ENCODE results near the gene PCGF3.

The PCGF3 gene, protein sequence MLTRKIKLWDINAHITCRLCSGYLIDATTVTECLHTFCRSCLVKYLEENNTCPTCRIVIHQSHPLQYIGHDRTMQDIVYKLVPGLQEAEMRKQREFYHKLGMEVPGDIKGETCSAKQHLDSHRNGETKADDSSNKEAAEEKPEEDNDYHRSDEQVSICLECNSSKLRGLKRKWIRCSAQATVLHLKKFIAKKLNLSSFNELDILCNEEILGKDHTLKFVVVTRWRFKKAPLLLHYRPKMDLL

DNA sequence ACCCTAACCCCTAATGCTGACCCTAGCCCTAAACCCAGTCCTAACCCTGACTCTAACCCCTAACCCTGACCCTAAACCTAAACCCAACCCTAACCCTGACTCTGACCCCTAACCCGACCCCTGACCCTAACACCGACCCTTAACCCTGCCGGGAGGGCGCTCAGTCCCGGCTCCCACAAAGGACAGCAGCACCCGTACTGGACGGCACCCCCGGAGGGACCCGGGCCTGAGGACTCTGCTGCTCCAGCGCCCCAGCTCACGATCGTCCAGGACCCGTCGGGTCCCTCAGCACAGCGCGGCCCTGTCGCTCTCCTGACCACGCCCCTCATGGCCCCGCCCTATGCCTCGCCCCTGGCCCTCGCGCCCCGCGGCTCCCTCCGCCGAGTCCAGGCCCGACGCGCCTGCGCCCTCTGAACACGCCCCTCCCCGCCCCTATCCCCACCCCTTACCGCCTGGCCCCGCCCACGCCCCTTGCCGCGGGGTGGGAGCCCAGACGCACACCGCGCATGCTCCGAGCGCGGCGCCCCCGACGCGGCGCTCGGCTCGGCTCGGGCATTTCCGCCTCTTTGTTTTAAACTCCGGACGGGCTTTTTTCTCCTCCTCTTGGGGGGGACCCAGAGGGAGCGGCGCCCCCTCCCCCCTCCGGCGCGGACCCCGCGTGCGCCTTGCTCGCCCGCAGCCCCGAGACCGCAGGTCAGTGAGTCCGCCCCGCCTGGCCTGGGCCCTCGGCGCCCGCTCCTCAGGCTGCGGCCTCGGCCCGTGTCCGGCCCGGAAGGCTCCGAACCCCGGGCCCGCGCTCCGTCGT lies at the start of gene PCGF3:
TSS of gene PCGF3 (plus strand) at position 555 of the 805 bp plus-strand sequence. CDS start 27,849 bp downstream, outside the sequence.
- DNase-seq (ENCODE audit: low read depth in 2 of 2), result peak; percentile 83 to 88

DNA sequence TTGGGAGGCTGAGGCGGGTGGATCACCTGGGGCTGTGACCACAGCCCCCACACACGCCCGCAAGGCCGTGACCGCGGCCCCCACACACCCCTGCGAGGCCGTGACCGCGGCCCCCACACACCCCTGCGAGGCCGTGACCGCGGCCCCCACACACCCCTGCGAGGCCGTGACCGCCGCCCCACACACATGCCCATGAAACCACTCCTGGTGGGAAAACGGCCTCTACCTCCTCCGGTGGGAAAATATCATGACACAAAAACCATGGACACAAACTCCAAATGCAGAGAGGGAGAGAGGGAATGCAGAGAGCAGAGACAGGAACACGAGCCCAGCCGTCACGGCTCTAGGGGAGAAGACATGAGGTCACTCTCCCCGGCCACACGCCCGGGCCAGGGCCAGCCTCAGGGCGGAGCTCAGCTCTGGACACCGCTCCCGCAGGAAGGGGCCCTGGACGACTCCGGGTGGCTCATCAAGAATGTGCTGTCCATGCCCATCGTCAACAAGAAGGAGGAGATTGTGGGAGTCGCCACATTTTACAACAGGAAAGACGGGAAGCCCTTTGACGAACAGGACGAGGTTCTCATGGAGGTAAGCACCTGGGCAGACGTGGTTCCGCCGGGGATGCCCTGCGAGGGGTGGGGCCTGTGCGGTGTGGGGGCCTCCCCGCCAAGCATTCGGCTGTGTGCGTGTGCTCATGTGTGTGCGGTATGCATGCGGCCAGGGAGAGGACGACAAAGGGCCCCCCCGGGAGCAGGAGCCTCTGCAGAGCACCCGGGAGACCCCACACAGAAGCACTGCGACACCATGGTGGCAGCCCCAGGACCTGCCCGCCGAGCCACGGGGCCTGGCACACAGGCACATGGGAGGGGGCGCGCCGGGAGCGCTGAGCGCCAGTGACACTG lies 48.9 kb upstream of the PCGF3 start:
- no peak for DNase-seq (ENCODE audit: low read depth in 2 of 2)

DNA sequence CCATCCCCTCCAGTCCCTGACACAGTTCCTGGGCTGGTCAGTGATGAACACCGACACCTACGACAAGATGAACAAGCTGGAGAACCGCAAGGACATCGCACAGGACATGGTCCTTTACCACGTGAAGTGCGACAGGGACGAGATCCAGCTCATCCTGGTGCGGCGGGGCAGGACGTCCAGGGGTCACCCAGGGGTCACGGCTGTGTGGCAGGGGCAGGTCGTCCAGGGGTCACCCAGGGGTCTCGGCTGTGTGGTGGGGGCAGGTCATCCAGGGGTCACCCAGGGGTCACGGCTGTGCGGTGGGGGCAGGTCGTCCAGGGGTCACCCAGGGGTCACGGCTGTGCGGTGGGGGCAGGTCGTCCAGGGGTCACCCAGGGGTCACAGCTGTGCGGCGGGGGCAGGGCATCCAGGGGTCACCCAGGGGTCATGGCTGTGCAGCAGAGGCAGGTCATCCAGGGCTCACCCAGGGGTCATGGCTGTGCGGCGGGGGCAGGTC lies 48.2 kb upstream of the PCGF3 start:
- DNase-seq (ENCODE audit: low read depth in 2 of 2), result no peak

DNA sequence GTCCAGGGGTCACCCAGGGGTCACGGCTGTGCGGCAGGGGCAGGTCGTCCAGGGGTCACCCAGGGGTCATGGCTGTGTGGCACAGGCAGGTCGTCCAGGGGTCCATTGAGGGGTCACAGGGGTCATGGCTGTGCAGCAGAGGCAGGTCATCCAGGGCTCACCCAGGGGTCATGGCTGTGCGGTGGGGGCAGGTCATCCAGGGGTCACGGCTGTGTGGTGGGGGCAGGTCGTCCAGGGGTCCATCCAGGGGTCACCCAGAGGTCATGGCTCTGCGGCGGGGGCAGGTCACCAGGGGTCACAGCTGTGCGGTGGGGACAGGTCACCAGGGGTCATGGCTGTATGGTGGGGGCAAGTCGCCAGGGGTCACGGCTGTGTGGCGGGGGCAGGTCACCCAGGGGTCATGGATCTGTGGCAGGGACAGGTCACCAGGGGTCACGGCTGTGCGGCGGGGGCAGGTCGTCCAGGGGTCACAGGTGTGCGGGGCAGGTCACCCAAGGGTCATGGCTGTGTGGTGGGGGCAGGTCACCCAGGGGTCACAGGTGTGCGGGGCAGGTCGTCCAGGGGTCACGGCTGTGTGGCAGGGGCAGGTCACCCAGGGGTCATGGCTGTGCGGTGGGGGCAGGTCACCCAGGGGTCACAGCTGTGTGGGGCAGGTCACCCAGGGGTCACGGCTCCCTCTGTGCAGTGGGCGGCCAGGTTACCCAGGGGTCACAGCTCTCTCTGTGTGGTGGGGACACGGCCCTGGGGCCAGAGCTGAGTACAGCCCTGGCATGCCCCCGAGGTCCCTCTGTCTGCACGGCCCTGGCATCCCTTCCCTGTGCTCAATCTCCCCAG lies 47.6 kb upstream of the PCGF3 start:
- DNase-seq (ENCODE audit: low read depth in 2 of 2), result no peak

DNA sequence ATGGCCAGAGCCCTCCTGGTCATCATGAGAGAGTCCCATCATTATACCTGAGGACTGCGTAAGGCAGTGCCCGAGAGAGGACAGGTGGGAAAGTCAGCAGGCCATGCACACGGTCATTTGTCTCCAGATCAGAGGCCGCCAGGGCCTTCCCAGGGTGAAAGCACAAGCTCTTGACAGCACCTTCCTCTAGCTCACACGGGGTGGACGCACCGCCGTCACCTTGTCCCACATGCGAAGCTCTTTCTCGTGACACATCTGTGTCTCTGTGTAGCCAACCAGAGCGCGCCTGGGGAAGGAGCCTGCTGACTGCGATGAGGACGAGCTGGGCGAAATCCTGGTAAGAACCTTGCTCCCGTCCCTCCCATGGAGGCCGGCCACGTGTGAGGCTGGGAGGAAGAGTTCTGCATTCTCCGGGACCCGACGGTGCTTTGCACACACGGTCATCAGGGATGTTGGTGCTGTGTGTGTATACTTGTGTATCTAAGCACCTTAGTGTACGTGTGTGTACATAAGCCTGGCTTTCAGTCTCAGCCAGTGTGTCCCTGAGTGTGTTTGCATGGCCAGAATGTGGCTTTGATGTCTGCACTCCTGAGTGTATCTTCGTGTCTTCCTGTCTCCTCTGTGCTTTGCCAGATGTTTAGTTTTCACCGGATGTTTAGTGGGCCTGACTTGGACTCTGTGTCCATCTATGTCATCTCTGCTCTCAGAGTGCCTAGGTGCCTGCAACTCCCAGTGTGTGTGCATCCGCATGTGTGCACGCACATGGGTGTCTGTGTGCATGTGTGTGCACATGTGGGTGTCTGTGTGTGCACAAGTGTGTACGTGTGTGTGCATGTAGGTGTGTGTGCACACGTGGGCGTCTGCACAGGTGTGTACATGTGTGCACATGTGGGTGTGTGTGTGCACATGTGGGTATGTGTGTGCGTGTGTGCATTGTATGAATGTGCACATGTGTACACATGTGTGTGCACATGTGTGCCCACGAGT lies 46.7 kb upstream of the PCGF3 start:
- no peak for DNase-seq (ENCODE audit: low read depth in 2 of 2)

DNA sequence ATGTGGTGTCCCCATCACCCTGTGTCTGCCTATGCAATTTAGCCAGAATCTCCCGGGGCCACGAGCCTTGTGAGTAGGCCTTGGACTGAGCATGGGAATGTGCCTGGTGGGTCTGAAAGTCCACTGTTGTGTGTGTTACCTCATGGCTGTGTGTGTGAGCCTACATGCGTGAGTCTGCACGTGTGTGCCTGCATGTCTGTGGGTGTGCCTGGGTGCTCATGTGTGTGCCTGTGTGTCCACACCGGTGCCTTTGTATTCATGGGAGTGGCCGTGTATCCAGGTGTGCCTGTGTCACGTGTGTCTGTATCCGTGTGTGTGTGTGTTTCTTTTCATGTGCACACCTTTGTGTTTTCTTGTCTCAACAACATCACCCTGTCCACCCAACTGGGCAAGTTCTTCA lies 45.8 kb upstream of the PCGF3 start:
- no peak for DNase-seq (ENCODE audit: low read depth in 2 of 2)

DNA sequence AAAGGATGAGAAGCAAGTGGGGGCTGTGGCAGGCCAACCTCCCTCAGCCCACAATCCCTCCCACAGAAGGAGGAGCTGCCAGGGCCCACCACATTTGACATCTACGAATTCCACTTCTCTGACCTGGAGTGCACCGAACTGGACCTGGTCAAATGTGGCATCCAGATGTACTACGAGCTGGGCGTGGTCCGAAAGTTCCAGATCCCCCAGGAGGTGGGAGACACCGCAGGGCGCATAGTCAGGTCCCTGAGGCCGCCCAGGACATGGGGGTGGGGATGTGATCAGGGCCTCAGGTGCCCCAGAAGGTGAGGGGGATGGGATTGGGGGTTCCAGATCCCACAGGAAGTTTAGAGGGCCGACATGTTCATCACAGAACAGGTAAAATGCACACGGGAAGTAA lies 45.2 kb upstream of the PCGF3 start:
- no peak for DNase-seq (ENCODE audit: low read depth in 2 of 2)

DNA sequence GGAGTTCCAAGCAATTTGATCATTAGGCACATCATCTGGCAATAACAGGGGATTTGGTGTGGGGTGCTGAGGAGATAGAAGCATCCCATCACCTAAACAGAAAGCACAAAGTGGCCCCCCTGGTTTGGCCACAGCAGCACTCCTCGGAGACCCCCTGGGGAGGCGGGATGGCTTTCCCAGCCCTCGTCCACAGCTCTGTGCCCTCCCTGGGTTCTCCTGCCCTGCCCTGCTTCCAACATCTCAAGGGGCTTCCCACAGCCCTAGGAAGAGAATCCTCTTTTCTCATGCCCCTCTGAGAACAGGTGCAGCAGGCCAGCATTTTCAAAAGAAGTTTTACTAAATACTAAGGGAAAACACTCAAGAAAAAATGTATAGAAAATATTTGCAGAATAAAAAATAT lies 44.4 kb upstream of the PCGF3 start:
- no peak for DNase-seq (ENCODE audit: low read depth in 2 of 2)

DNA sequence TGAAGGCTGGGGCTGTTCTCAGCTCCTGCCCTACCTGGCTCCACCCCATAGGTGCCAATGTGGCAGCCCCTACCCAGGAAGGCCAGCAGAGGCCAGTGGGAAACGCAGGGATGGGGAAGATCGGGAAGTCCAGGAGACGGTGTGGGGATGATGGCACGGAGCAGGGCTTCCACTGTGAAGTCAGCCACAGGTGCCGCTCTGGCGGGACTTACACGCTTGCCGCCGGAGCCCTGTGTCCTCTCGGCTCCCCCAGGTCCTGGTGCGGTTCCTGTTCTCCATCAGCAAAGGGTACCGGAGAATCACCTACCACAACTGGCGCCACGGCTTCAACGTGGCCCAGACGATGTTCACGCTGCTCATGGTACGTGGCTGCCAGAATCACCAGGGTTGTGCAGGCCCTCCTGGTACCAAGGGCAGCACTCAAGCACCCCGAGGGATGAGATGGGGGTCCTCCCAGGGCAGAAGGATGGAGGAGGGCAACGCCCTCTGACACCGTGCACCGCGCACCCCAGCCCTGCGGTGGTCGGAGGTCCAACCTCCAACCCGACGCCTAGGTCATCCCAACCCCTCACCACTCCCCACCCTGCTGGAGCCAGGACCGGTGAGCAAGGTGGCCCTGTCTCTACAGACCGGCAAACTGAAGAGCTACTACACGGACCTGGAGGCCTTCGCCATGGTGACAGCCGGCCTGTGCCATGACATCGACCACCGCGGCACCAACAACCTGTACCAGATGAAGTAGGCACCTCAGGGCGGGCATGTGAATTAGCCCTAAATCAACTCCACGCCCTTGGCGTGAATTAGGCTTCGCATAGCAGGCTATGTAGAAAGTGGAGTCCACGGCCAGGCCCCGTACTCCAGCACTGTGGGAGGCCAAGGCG lies 43.5 kb upstream of the PCGF3 start:
- DNase-seq (ENCODE audit: low read depth in 2 of 2), result no peak

DNA sequence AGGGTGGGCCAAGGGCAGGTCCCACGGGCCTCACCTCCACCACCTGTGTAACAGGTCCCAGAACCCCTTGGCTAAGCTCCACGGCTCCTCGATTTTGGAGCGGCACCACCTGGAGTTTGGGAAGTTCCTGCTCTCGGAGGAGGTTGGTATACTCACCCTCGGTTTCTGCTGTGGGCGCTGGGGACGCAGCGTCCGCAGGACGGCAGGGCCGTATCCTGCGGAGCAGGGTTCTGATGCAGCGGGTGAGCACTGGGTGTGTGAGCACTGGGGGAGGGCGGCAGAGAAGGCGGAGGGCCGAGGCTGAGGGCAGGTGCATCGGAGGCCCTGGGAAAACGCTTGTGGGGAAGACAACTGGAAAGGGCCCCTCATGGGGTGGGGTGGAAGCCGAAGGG lies 42.6 kb upstream of the PCGF3 start:
- DNase-seq (ENCODE audit: low read depth in 2 of 2), result no peak

DNA sequence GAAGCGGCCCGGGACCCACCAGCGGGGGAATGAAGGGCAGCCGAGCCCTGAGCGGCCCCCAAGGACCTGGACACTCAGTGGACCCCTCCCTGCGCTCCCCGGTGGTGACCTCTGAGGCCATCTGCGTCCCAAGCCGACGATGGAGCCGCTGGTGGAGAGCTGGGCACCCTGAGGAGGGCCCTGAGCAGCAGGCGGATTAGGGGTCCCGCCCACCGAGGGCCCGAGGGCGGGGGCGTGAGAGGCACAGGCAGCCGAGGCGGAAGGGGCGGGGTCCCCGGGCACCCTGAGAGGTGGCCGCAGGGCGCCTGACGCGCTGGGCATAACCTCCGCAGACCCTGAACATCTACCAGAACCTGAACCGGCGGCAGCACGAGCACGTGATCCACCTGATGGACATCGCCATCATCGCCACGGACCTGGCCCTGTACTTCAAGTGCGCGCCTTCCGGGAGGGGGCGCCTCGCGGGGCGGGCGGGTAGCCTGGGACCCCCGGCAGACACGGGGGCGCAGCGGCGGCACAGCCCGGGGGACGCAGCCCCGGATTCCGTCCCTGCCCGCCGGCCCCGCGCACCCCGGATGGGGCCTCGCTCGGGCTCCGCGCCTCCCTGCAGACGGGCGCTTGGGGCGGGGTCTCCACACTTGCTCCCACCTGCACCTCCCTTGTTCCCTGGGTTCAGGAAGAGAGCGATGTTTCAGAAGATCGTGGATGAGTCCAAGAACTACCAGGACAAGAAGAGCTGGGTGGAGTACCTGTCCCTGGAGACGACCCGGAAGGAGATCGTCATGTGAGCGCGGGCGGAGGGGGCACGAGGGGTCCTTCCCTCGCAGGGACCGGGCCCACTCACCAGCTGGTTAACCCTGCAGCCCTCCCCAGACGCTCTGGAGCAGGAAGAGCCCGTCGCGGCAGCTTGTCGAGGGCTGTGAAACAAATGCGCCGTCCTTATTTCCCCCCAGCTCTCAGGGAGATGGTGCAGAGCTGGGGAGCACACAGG lies 41.9 kb upstream of the PCGF3 start:
- DNase-seq (ENCODE audit: low read depth in 2 of 2), result no peak

DNA sequence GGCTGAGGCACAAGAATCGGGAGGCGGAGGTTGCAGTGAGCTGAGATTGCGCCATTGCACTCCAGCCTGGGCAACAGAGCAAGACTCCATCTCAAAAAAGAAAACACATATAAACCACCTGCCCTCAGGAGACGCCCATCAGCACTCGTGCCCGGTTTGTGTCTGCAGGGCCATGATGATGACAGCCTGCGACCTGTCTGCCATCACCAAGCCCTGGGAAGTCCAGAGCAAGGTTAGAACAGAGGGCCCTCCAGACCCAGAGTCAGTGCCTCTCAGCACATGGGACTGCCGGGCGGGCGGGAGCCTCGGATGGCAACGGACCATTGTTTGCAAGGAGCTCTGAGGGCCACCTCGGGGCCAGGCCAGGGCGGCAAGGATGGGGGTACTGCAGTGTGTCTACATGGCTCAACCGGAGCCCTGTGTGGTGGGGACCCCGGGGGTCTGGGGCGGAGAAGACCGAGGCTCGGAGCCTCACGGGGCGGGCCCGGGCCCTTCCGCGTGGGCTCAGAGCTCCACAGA lies 40.9 kb upstream of the PCGF3 start:
- no peak for DNase-seq (ENCODE audit: low read depth in 2 of 2)

DNA sequence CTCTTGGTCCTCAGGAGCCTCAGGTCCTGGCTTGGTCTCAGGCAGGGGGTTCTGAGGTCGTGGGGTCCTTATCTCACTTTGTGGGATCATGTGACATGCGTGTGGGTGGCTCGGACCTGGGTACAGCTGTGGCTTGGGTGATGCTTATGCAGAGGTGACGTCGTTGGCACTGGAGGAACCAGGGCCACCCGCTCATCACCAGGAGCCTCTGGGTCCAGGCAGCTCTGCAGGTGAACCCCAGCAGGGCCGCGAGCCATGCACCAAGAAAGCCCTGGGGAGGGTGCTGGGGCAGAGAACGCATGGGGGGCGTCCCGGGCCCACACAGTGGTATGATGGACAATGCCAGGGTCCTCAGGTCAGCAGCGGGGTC lies 40.3 kb upstream of the PCGF3 start:
- no peak for DNase-seq (ENCODE audit: low read depth in 2 of 2)

DNA sequence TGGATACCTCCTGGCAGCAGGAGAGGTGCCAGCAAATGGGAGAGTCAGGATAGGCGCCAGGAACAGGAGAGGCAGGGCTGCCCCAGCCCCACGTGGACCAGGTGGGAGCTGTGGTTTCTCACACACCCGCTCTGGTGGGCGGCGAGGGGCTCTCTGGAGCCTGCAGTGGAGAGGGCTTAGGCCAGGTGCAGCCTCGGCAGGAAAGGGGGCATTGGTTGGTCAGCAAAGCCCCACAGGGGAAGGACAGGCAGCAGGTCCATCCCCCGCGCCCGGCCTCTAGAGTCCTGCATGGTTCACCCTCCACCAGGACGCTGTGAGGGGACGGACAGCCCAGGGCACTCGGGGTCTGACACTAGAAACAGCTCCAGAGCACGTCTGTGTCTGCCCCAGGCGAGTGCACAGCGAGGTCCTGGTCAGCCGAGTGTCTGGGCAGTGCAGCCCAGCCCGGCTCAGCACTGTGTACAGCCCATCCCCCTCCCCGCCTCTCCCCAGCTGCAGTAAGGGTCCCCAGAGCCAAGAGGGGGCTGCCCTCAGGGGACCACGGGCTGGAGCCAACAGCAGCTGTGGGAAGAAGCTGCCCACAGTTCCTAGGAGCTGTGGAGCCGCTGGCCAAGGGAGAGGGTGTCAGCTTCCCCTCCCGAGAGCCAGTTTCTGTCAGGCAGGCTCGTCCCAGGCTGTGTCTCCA lies 39.7 kb upstream of the PCGF3 start:
- no peak for DNase-seq (ENCODE audit: low read depth in 2 of 2)

DNA sequence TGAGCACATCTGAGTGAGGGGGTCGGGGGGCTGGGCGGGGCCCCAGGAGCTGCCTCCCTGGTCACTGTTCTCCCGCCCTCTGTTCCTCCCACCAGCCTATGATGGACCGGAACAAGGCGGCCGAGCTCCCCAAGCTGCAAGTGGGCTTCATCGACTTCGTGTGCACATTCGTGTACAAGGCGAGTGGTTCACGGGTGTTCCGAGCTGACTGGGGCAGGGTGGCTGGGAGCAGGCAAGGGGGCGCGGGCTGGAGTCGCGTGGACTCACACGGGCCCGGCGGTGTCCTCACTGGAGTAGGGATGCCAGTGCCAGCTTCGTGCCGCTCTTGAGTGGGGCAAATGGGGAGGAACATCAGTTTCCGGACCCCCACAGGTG lies 39.2 kb upstream of the PCGF3 start:
- DNase-seq (ENCODE audit: low read depth in 2 of 2), result no peak

DNA sequence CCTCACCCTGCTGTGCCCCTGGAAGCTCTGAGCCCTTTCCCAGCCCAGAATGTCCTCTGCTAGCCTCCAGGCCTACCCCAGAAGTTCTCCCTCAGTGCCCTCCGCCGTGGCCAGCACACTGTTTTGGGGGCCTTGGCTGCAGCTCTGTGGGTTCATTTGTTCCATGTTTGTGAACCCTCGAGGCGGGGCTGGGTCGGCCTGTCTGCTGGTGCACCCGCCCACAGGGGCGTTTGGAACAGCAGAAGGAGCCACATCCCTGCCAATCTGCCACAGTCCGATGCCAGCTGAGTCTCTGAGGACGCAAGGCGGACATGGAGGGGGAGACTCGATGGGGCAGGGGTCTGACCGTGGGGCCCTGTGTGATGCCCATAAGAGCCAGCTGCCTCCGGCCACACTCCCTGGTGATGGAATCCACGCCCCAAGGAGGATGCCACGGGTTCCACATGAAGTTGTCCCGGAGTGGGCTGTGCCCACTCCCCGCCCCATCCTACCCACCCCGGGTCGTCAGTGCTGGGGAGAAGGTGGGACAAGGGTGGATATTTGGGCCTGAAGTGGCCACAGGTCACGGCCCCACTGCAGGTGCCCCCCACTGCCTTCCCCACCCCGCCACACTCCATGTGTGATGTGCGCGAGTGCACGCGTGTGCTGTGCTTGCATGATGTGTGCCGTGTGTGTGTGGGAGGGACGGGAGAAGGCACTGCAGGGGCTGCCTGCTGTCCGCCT lies 38.6 kb upstream of the PCGF3 start:
- DNase-seq (ENCODE audit: low read depth in 2 of 2), result no peak

DNA sequence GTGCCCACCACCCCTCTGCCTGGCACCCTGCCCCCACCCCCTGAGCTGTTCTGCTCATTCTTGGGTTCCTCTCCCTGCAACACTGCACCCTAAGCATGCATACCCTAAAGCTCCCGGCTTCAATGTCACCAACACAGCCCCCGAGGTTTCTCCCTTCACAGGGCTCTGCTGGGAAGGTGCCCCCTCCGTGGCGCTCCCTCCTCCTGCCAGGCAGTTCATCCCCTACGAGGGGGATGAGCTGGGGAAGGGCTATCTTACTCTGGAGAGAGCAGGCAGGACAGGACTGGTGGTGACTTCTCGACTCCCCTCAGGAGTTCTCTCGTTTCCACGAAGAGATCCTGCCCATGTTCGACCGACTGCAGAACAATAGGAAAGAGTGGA lies 38.1 kb upstream of the PCGF3 start:
- DNase-seq (ENCODE audit: low read depth in 2 of 2), result no peak

All from fibroblast of skin of left biceps (primary cell).